ENCODE results near the gene MYDGF.

The MYDGF gene

GRCh38 chr19:4618019-4618418 lies 52.1 kb downstream of the MYDGF start:
- DNase-seq (ENCODE audit: low read depth) = no peak
- in situ Hi-C loops (cut with HindIII; ENCODE audit: low sequenced_read_pairs) = no loop called here
- TF ChIP-seq CTCF (IDR thresholded peaks at IDR 0.05; ENCODE audit: low read depth, low read length, missing control alignments) = no peak
- H3K4me3 ChIP-seq (ENCODE audit: low read depth, low read length) = no peak overlapping the region

DNA sequence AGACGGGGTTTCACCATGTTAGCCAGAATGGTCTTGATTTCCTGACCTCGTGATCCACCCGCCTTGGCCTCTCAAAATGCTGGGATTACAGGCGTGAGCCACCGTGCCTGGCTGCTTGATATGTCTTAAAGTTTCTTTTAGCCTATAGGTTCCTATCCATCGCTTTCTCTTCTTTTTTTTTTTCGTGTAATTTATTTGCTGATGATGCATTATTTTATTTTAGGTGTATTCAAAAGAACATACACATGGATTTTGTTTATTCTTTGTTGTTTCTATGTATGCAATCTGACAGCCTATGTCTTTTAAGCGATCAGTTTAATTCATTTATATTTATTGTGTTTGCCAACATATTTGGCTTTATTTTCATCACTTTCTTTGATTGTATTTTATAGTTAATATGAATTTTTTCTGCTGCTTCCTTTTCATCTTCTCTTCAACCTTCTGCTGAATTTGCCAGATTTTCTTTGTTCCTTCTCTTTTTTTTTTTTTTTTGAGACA lies 56.8 kb downstream of the MYDGF start:
- DNase-seq (ENCODE audit: low read depth) = no peak
- TF ChIP-seq CTCF (IDR thresholded peaks at IDR 0.05; ENCODE audit: low read depth, low read length, missing control alignments) = no peak
- in situ Hi-C loops (cut with HindIII; ENCODE audit: low sequenced_read_pairs) = no loop called here

DNA sequence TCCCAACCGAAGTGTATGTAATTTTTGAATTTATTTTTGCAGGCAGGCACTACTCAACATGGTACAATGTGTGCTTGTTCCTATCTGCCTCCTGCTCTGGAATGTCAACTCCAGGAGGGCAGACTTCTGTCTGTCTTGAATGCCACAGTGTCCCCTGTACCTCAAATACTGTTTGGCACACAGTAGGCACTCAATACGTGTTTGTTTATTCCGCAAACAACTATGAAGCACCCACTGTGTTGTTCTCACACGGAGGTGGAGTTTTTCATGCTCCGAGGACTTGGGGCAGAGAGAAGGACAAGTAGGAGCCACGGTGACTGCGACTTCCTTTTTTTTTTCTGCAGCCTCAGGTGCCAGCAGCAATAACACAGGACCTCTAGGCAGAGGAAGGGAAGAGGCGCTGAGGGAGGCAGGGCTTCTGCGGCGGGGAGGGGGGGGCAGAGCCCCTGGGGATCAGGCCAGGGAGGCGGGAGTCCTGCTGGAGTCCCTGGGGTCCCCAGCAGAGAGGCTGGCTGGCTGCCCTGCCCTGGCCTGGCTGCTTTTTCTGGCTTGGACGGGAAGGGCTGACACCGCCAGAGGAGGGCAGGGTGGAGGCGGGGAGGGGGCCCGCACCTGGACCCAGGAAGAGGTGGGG lies 60.1 kb downstream of the MYDGF start:
- no peak for TF ChIP-seq CTCF (IDR thresholded peaks at IDR 0.05; ENCODE audit: low read depth, low read length, missing control alignments)
- in situ Hi-C loops (cut with HindIII; ENCODE audit: low sequenced_read_pairs) = no loop called here
- H3K4me3 ChIP-seq (ENCODE audit: low read depth, low read length) = no peak overlapping the region
- DNase-seq (ENCODE audit: low read depth) = no peak

More for the DNA sequence above, 56.8 kb downstream of the MYDGF start:
- no peak overlapping the region for H3K4me3 ChIP-seq (ENCODE audit: low read depth, low read length)

Data from astrocyte of the cerebellum (primary cell).